DOHH2 (cell line): ENCODE data around the gene ABCF1.

Source experiments
- CTCF ChIP-seq: fragments of 200-600 bp; sonication (generic); IDR thresholded peaks from one replicate; pipeline ENCODE4 v1.5.1; 2014; ENCODE audit warnings: antibody characterized with exemption, mild to moderate bottlenecking, low read depth, low read length; ENCODE audit not compliant: poor library complexity, severe bottlenecking
- EZH2phosphoT487 ChIP-seq: fragments of 200-600 bp; sonication (generic); IDR thresholded peaks from 2 replicates; pipeline ENCODE4 v1.6.1; 2017; ENCODE audit warnings: borderline replicate concordance, mild to moderate bottlenecking, antibody characterized with exemption, low read length, moderate library complexity, mixed read lengths

GRCh38 chr6:30600451-30600961, 29.3 kb downstream of the ABCF1 start:
- TF ChIP-seq CTCF (no peak), EZH2phosphoT487 (no peak)
